B cell (primary cell): Measurements from ENCODE around the gene MYL6B. TPM values are rescaled to one million over a fixed set of nuclear protein-coding genes. Genes with fewer than 3 reads are reported as not detected.

ENCODE experiments used
- ATAC-seq: fragments of 200-7000 bp; cut with Tn5 transposase; one replicate; pipeline ENCODE4 v1.10.0; 2021; ENCODE audit warnings: low read depth, mild to moderate bottlenecking, moderate number of reproducible peaks, moderate library complexity
- CTCF ChIA-PET: fragments of 350-600 bp; sonication (Branson Sonifier 250); formaldehyde crosslinking; loops from one replicate; lab custom pipeline; 2021; ENCODE audit warnings: antibody characterized with exemption, inconsistent platforms; lab: Charles Lee
- POLR2A ChIA-PET: fragments of 350-600 bp; sonication (Branson Sonifier 250); formaldehyde crosslinking; loops from one replicate; lab custom pipeline; 2021; ENCODE audit warnings: antibody characterized with exemption; lab: Charles Lee
- DNase-seq: peaks from one replicate; pipeline ENCODE4 v3.0.0; 2013
- H2AFZ ChIP-seq: 2 replicates; pipeline ENCODE4 v1.6.1; 2012; ENCODE audit warnings: mild to moderate bottlenecking, low read depth, low read length; ENCODE audit not compliant: insufficient read depth, poor library complexity, severe bottlenecking
- H3K27ac ChIP-seq, 2 donors: 1 replicate in 1 of 2; 2 replicates in 1 of 2; pipeline ENCODE4 v1.5.1; 2012 to 2013; ENCODE audit warnings: low read length in 2 of 2, mild to moderate bottlenecking in 2 of 2, moderate library complexity in 1 of 2
- H3K27me3 ChIP-seq, 4 experiments: fragments of 200-600 bp in 1 of 4; sonication (generic) in 1 of 4; replicated peaks in 1 of 4; 1 replicate in 2 of 4; 2 replicates in 2 of 4; pipeline versions ENCODE4 v1.6.1 to v1.7.0; 2013 to 2016; ENCODE audit warnings: low read length in 3 of 4, mild to moderate bottlenecking in 2 of 4, mixed read lengths in 1 of 4, moderate library complexity in 1 of 4; ENCODE audit not compliant: insufficient read depth in 4 of 4, control insufficient read depth in 3 of 4; ENCODE audit errors: control extremely low read depth in 1 of 4
- H3K36me3 ChIP-seq, 2 experiments: replicated peaks in 1 of 2; 1 replicate in 1 of 2; 2 replicates in 1 of 2; pipeline versions ENCODE4 v1.6.1 to v1.7.1; 2013; ENCODE audit warnings: low read length in 1 of 2; ENCODE audit not compliant: insufficient read depth in 2 of 2, control insufficient read depth in 1 of 2; ENCODE audit errors: control extremely low read depth in 1 of 2, extremely low read depth in 1 of 2
- H3K4me1 ChIP-seq, 2 donors: fragments of 200-600 bp in 1 of 2; sonication (generic) in 1 of 2; 1 replicate in 1 of 2; 2 replicates in 1 of 2; pipeline versions ENCODE4 v1.5.1 to v1.6.1; 2013 to 2017; ENCODE audit warnings: low read length in 2 of 2; ENCODE audit not compliant: control insufficient read depth in 2 of 2, insufficient read depth in 2 of 2
- H3K4me2 ChIP-seq: replicated peaks from 2 replicates; pipeline ENCODE3; 2012; ENCODE audit warnings: mild to moderate bottlenecking, low read depth, low read length; ENCODE audit not compliant: poor library complexity, severe bottlenecking
- H3K4me3 ChIP-seq, 5 experiments: fragments of 200-600 bp in 1 of 5; sonication (generic) in 1 of 5; 1 replicate in 3 of 5; 2 replicates in 2 of 5; pipeline versions ENCODE4 v1.5.1 to v1.7.0; 2011 to 2016; ENCODE audit warnings: low read length in 4 of 5, mild to moderate bottlenecking in 4 of 5, low read depth in 2 of 5, control low read depth in 1 of 5, moderate library complexity in 1 of 5; ENCODE audit not compliant: insufficient read depth in 1 of 5; ENCODE audit errors: control extremely low read depth in 1 of 5, extremely low read depth in 1 of 5
- H3K79me2 ChIP-seq: fragments of 200-600 bp; sonication (generic); one replicate; pipeline ENCODE4 v1.6.0; 2016; ENCODE audit warnings: low read length; ENCODE audit not compliant: control insufficient read depth, insufficient read depth
- H3K9ac ChIP-seq: fragments of 200-600 bp; sonication (generic); 2 replicates; pipeline ENCODE4 v1.6.1; 2017; ENCODE audit warnings: mild to moderate bottlenecking, low read length, moderate library complexity
- H3K9me3 ChIP-seq, 3 donors: one replicate each; pipeline versions ENCODE4 v1.6.1 to v1.7.1; 2013; ENCODE audit warnings: low read length in 2 of 3; ENCODE audit not compliant: control insufficient read depth in 2 of 3, insufficient read depth in 1 of 3; ENCODE audit errors: control extremely low read depth in 1 of 3
- H4K20me1 ChIP-seq: 2 replicates; pipeline ENCODE4 v1.6.0; 2012; ENCODE audit warnings: mild to moderate bottlenecking, low read length; ENCODE audit not compliant: insufficient read depth, control insufficient read depth, poor library complexity, severe bottlenecking
- H3K27ac Mint-ChIP-seq: one replicate; pipeline ENCODE4 v1.8.0; 2021; ENCODE audit warnings: mixed read lengths
- H3K27me3 Mint-ChIP-seq: one replicate; pipeline ENCODE4 v1.8.0; 2021; ENCODE audit warnings: mixed read lengths
- H3K4me1 Mint-ChIP-seq: one replicate; pipeline ENCODE4 v1.8.0; 2021; ENCODE audit warnings: mixed read lengths
- H3K4me3 Mint-ChIP-seq: one replicate; pipeline ENCODE4 v1.8.0; 2021; ENCODE audit warnings: mixed read lengths
- H3K9me3 Mint-ChIP-seq: one replicate; pipeline ENCODE4 v1.8.0; 2022; ENCODE audit warnings: mixed read lengths; ENCODE audit not compliant: insufficient read depth
- EZH2 ChIP-seq: IDR thresholded peaks from 2 replicates; pipeline ENCODE4 v1.6.1; 2012; ENCODE audit warnings: borderline replicate concordance, low read depth, mild to moderate bottlenecking, moderate library complexity, low read length; ENCODE audit not compliant: insufficient read depth, poor library complexity, severe bottlenecking
- WGBS: methylation state at CpG from one replicate; pipeline ENCODE4 v1.1.5; 2013; ENCODE audit warnings: missing lambda C conversion rate; ENCODE audit not compliant: insufficient coverage; 5-methylcytosine and 5-hydroxymethylcytosine counted together
- intact Hi-C: fragments of 100-400 bp; cut with micrococcal nuclease; formaldehyde crosslinking; loops from one replicate; pipeline ENCODE4 v1.10.0; 2022
- polyA plus RNA-seq: library from polyadenylated mRNA; depleted of rRNA; stranded (reverse); fragments of >200 nt; gene quantifications from 2 replicates; pipeline ENCODE4 v1.2.3, GENCODE V29; 2012
- total RNA-seq, 2 donors: library from RNA; stranded (reverse); fragments of 120-200 nt in 1 of 2; gene quantifications; 1 replicate in 1 of 2; 2 replicates in 1 of 2; pipeline versions ENCODE4 v1.2.3 to v1.2.4, GENCODE V29; 2013 to 2022
- TF ChIP-seq, protein P1 (sequence below): fragments of 200-600 bp; IDR thresholded peaks from one replicate; pipeline ENCODE4 v1.8.0; 2022; ENCODE audit warnings: antibody characterized with exemption, mild to moderate bottlenecking

The MYL6B gene
- total and polyA plus RNA-seq, 2 donors (not counting 1 experiment from before 2014, with no cell fraction given): 25.7 to 27.8 TPM

DNA sequence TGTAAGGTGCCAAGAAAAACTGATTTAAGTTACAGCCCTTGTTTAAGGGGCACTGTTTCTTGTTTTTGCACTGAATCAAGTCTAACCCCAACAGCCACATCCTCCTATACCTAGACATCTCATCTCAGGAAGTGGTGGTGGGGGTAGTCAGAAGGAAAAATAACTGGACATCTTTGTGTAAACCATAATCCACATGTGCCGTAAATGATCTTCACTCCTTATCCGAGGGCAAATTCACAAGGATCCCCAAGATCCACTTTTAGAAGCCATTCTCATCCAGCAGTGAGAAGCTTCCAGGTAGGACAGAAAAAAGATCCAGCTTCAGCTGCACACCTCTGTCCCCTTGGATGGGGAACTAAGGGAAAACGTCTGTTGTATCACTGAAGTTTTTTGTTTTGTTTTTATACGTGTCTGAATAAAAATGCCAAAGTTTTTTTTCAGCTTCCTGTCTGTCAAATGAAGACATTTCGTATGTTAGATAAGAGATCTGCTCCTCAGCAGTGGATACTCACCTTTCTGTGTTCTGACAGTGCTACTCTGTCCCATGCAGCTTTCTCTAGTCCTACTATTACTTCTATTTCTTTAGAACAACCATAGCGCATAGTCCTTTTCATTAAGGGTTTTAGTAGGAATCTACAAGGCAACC is 49.2 kb upstream of the MYL6B start:
- Histone ChIP-seq H4K20me1 (no peaks in the 10 kb centered on the region), H3K9ac (peak overlapping the region; percentile 83), H3K9me3 (no peaks in the 10 kb centered on the region), H3K27me3 (no peaks in the 10 kb centered on the region), H3K4me1 (peaks cover 18 to 23% of the 10 kb centered on the region in 2 donors), H3K79me2 (peaks cover 27% of the 10 kb centered on the region), H3K4me2 (peak overlapping the region; percentile 83), H3K36me3 (peaks cover 0 to 17% of the 10 kb centered on the region in 2 experiments), H2AFZ (peak overlapping the region; percentile 88), H3K4me3 (peak overlapping the region in 3 of 5 experiments; percentile 56 to 93 (median 92)), H3K27ac (peak overlapping the region in 1 of 2 donors; percentile 67)
- TF ChIP-seq, protein P1, sequence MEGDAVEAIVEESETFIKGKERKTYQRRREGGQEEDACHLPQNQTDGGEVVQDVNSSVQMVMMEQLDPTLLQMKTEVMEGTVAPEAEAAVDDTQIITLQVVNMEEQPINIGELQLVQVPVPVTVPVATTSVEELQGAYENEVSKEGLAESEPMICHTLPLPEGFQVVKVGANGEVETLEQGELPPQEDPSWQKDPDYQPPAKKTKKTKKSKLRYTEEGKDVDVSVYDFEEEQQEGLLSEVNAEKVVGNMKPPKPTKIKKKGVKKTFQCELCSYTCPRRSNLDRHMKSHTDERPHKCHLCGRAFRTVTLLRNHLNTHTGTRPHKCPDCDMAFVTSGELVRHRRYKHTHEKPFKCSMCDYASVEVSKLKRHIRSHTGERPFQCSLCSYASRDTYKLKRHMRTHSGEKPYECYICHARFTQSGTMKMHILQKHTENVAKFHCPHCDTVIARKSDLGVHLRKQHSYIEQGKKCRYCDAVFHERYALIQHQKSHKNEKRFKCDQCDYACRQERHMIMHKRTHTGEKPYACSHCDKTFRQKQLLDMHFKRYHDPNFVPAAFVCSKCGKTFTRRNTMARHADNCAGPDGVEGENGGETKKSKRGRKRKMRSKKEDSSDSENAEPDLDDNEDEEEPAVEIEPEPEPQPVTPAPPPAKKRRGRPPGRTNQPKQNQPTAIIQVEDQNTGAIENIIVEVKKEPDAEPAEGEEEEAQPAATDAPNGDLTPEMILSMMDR: no peak
- TF ChIP-seq EZH2: no peak
- Mint-ChIP-seq H3K4me3 (peak overlapping the region; percentile 100), H3K27ac (peak overlapping the region; percentile 92), H3K9me3 (no peaks in the 10 kb centered on the region), H3K4me1 (peaks cover 38% of the 10 kb centered on the region), H3K27me3 (no peaks in the 10 kb centered on the region)
- ChIA-PET POLR2A (interaction anchor here (1.5 kb wide), 1 partner anchor 96 kb away, joined by 8 read pairs; no protein-coding TSS in a partner anchor), CTCF (interaction anchor here (0.6 to 3.7 kb wide), 5 partner anchors 13 to 86 kb away, joined by 3 to 34 read pairs (median 10); partner anchors contain the start of genes RPL41, SMARCC2 and ZC3H10)
- intact Hi-C loops: loop anchor here (5.0 kb wide), 1 partner anchor 131 kb away; the partner anchor contains the start of gene RAB5B
- ATAC-seq (no peak), DNase-seq (no peak)
- 100% methylated on average over 1 of the region's 6 CpGs for WGBS

DNA sequence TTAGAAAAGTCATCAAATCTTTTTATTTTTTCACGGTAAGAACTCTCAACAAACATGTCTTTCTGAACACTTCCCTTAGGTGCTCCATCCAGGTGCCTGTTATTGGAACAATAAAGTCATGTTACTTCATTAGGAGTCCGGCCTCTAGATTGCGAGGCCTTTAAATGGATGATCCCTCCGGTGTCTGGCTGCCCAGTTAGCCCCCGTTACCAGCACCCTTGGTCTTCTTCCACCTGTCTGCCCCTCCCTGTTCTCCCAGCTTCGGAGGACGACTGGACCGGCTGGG is 48.6 kb upstream of the MYL6B start:
- Histone ChIP-seq H4K20me1 (no peaks in the 10 kb centered on the region), H3K9me3 (no peaks in the 10 kb centered on the region), H3K36me3 (peaks cover 0 to 22% of the 10 kb centered on the region in 2 experiments), H3K4me2 (peak overlapping the region; percentile 83), H3K27ac (peak overlapping the region; percentile 66 to 67), H3K4me1 (peaks cover 18 to 23% of the 10 kb centered on the region in 2 donors), H3K79me2 (peaks cover 27% of the 10 kb centered on the region), H3K4me3 (peak overlapping the region; percentile 56 to 93 (median 86)), H3K9ac (peak overlapping the region; percentile 83), H2AFZ (peak overlapping the region; percentile 88), H3K27me3 (no peaks in the 10 kb centered on the region)
- H3K9me3 Mint-ChIP-seq: no peaks in the 10 kb centered on the region
- ChIA-PET CTCF (interaction anchor here (0.8 to 3.7 kb wide), 5 partner anchors 13 to 86 kb away, joined by 3 to 34 read pairs (median 10); partner anchors contain the start of genes RPL41, SMARCC2 and ZC3H10), POLR2A (interaction anchor here (0.6 to 2.5 kb wide), 8 partner anchors 13 to 130 kb away, joined by 3 to 42 read pairs (median 5); partner anchors contain the start of genes ERBB3, ESYT1, RAB5B and RNF41)
- DNase-seq (no peak), ATAC-seq (no peak)
- intact Hi-C loops: loop anchor here (1.0 to 5.0 kb wide), 10 partner anchors 13 to 286 kb away; partner anchors contain the start of genes MYL6B, RAB5B, RPL41 and RPS26
- peak overlapping the region; percentile 100 for H3K4me3 Mint-ChIP-seq
- H3K27me3 Mint-ChIP-seq: no peaks in the 10 kb centered on the region
- H3K27ac Mint-ChIP-seq: peak overlapping the region; percentile 92
- TF ChIP-seq, protein P1: no peak
- no peak for TF ChIP-seq EZH2
- WGBS: 4% methylated on average over 7 of the region's 8 CpGs
- H3K4me1 Mint-ChIP-seq: peaks cover 38% of the 10 kb centered on the region
